ENCODE results near the gene WDR4.
"Not testable (repeated sequence)": the region's sequence is repeated elsewhere in the genome, so short reads cannot be mapped to it uniquely, and the experiment has no call there.

WDR4 gene

DNA sequence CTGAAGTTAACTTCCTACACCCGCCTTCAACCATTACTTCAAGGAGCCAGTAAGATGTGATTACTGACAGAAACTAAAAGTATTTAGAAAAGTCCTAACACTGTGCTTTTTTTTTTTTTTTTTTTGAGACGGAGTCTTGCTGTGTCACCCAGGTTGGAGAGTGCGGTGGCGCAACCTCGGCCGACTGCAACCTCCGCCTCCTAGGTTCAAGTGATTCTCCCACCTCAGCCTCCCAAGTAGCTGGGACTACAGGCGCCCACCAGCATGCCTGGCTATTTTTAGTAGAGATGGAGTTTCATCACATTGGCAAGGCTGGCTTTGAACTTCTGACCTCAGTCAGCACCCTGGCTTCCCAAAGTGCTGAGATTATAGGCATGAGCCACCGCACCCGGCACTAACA lies 3.5 kb downstream of the WDR4 start:
- not testable (repeated sequence) for DNase-seq

- DNase-seq, result no peak
These were observed 6.2 kb downstream of the WDR4 start for GRCh38 chr21:42873096-42873495.

DNA sequence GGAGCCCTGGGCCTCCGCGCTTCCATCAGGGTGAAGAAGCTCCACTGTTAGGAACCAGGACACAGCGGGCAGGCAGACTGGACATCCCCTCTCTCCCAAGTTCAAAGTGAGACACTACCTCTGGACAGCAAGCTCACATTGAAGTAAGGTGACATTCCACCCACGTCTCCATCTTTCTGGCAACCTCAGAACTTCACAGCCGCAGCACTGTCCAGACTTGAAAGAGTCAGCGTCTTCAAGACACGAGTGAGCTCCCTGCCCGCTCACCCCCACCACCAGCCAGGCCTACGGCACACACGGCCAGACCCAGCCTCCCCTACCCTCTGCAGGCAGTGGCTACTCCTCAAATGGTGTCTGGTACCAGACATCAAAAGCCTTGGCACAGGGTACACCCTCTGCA lies 11.1 kb downstream of the WDR4 start:
- no peak for DNase-seq

DNA sequence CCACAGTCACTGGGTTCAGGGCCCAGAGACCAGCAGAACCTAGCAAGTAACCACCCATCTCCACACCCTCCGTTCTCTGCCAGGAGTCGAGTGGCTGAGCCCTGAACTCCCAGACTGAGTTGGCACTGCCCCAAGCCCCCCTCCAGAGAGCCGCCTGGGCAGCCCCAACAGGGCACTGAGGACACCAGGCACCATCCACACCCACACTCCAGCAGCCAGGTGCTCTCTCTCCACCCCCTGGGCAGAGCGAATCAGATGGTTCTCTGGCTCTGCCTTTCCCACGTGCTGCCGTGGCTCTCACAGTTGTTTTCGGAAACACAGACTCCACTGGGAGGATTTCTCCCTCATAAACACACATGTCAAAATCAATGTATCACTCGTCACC lies 13.6 kb downstream of the WDR4 start:
- no peak for DNase-seq

DNA sequence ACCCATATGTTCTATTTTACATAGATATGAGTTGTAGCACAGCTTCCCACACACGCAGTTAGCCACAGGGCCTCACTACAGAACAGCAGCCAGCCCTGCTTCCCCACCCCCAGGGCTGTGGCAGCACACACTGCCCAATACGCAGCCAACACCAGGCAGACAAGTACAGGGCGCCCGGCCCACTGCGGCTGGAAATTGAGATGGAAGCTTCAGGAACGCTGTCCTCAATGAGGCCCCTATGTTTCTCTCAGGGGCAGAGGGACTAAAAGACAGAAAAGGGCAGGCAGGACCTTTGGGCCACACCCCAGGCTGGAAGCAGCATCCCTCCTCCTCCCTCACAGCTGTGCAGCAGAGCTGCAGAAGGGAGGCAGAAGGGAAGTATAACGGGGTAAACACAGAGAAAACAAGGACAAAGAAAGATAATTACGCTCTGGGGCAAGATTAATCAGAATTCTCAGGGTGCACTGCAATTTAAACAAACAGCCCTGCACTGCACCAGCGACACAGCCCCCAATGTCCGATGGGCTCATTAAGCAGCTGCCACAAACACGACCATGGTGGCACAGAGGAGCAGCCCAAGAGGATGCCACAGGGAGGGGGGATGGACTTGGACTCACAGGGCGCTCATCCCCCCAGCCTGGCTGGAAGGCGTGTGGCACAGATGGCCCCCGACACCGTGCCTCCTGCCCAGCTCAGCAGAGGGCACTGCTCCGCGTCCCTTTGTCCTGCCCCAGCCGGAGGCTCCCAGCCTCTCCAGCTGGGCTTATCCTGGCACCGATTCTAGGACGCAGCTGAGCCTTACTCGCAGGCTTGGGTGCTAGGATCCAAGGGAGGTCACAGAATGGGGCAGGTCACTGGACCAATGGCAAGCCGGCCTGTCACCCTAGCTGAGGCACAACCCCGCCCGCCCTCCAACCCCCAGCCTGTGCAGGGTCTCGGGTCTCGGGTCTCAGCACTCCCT lies 14.2 kb downstream of the WDR4 start:
- no peak for DNase-seq

DNA sequence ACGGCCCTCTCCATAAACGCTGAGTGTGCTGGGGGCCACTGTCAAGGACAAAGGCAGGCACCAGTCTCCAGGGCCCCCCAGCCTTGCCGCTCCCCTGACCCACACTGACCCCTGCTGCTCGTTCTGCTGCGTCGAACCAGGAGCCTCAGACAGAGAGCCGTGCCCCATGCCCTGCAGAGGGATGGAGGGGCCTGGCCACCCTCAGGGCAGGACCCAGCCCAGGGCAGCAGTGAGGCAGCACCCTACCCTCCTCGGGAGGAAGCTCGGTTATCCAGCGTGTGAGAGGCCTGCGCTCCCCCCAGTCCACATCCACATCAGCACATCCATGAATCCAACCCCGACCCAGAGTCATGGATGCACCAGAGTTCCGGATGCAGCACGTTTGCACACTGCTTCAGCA lies 15.1 kb downstream of the WDR4 start:
- DNase-seq, result no peak

GRCh38 chr21:42863504-42863870 lies 15.9 kb downstream of the WDR4 start:
- no peak for DNase-seq

GRCh38 chr21:42862774-42863503 lies 16.4 kb downstream of the WDR4 start:
- no peak for DNase-seq

- DNase-seq, result no peak
These were observed 17.4 kb downstream of the WDR4 start for GRCh38 chr21:42861848-42862400.

GRCh38 chr21:42861311-42861847 lies 18.0 kb downstream of the WDR4 start:
- no peak for DNase-seq

DNA sequence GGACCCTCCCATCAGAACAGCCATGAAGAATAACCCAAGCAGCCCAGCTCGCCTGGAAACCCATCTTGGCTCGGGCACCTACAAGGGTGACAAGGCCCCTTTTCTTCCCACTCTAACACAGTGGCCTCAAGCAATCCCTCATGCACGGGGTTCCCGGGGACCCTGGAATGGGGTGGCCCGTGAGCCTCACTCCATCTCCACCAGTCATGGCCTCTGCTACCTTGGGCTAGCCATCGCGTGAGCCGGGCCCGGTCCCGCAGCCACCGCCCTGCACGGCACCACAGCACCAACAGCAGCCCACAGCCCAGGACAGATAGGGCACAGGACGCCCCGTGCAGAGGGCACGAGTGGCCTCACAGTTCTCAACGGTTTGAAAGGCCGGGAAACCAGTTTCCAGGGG lies 19.0 kb downstream of the WDR4 start:
- DNase-seq, result no peak

DNA sequence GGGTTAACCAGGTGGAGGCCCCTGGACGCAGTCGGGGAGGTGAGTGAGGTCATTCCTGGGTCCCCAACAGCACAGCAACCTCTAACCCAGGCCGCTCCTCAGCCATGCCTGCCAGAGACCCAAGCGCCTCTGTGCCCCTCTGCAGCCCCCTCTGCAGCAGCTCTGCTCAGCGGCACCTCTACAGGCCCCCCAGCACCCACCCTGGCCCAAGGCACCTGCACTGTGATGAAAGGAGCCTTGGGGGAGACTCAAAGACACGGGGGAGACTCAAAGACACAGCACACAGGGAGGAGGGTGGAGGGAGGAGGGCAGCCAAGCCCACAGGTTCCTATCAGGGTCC lies 19.5 kb downstream of the WDR4 start:
- no peak for DNase-seq

GRCh38 chr21:42858957-42859890 lies 20.1 kb downstream of the WDR4 start:
- no peak for DNase-seq

DNA sequence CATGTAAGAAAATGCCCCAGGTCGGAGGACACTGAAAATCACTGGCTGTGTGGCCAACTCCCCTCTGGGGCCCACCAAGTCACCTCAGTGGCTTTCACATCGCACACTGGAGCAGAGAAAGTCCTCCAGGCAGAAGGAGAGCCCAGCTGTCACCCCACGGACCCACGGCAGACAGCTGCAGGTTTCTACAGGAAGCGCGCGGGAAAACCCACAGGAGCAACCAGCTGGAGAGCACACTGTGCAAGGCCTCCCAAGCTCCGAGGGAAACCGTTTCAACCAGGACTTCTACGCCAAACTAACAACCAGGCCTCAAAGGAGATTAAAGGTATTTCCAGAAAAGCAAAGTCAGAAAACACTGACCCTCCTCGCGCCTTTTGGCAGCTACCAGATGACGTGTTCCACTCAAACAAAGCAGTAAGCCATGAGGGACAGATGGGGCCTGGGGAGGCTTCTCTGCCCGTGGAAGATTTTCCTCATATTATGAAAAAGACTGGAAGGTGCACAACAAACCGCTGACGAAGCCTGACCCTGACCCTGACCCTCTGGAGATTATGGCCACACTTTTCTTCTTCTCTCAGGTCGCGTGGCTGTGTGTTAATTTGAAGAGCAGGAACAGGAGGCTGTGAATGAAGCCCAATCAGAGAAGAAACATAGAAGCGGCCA lies 21.0 kb downstream of the WDR4 start:
- no peak for DNase-seq

DNA sequence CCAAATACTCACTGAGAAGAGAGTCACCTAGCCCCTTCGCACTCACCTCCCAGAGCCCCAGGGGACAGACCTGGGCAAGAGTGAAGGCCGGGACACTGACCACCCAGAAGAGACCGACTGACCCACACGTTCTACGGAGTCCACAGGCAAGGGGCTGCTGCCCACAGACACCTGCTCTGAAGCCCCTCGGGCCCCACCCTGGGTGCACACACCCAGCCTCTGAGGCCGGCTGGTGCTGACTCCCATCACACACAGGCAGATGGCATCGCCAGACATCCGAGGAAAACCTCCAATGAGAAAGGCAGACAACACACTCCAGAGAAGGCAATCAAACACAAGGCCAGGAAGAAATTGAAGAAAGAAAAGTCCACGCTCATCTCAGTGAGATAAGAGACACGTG lies 22.1 kb downstream of the WDR4 start:
- no peak for DNase-seq

DNA sequence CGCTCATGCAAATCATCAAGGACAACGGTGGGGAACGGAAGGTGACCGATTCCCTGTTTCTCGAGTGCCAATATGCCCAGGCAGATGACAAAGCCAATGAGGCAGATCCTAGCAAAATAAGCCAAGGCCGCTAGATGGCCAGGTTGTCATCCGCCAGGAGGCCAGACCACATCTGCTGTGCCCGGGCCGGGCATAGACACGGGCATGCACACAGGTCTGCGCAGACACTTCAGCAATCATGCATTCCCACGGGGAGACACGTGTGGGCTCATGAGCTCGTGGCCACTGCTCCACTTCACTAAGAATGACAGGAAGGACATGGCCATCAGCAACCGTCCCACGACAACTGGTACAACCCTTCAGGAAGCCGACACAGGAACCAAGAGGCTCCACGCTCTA lies 23.4 kb downstream of the WDR4 start:
- no peak for DNase-seq

DNA sequence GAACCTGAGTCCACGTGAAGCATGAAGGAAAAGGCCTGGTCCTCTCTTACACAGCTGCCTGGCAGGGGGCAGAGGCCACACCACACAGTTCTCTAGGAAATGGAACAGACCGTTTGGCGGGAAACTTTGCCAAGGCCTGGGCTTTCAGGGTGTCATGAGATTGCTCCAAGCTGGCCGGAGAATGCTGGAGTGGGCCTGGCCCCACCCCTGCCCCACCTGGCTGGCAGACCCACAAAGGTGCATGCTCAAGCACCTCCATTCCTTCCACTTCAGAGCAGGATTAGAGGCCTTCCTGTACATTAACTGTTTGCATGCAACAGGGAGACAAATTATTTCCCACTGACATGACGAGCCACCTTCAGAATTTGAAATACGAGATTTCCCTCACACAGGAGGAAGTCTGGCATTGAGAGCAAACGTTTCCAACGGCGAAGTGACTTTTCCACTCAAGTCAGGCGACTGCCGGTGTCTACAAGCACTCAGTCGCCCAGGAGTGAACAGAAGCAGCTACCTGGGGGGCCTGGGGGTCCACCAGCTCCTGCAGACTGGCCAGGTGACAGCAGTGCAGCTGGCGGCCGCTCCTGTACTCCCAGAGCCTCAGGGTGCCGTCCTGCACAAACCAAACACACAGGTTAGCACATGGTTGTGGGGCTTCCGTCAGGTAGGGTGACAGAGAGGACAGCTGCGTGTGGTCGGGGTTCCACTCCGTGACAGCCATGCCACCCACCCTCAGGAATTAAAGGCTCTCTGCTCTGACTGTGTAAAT lies 24.0 kb downstream of the WDR4 start:
- no peak for DNase-seq

DNA sequence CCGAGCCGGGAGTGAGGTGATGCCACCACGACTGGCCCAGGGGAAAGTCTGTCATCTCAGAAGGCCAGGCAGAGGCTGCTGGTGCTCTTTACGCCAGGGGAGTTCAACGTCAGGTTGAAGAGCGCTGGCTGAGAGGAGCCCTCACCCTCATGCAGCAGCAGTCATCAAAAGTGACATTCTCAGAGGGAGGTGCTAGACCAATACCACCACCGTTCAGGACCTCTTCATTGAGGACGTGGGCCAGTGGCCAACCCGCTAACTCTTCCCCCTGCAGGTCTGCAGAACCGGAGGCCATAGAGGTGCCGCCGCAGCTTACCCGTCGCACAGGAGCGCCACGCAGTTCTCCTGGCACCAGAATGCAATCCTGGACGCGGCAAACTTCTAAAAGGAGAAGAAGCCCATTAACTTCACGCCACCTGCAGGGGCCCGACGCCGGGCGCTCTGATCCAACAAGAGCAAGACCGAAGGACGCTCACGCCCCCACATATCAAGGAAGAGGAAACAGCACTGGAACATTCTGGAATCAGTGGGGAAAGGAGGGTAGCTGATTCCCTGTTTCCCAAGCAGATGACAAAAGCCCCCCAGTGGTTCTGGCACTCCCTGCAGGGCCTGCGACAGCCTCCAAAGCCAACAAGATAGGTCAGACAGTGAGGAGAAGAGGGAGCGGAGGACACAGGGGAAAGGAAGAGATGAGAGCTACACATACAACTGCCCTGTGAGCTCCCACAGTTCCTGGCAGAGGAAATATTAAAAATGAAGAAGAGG lies 24.9 kb downstream of the WDR4 start:
- no peak for DNase-seq

- DNase-seq, result no peak
These were observed 25.7 kb downstream of the WDR4 start for GRCh38 chr21:42853621-42854020.

- DNase-seq, result no peak
These were observed 26.3 kb downstream of the WDR4 start for GRCh38 chr21:42852925-42853570.

All from activated gamma-delta T cell treated with Interleukin-2 at 50 U/mL for 16 hours (primary cell).